ENCODE measurements around the gene PACS2.

DNA sequence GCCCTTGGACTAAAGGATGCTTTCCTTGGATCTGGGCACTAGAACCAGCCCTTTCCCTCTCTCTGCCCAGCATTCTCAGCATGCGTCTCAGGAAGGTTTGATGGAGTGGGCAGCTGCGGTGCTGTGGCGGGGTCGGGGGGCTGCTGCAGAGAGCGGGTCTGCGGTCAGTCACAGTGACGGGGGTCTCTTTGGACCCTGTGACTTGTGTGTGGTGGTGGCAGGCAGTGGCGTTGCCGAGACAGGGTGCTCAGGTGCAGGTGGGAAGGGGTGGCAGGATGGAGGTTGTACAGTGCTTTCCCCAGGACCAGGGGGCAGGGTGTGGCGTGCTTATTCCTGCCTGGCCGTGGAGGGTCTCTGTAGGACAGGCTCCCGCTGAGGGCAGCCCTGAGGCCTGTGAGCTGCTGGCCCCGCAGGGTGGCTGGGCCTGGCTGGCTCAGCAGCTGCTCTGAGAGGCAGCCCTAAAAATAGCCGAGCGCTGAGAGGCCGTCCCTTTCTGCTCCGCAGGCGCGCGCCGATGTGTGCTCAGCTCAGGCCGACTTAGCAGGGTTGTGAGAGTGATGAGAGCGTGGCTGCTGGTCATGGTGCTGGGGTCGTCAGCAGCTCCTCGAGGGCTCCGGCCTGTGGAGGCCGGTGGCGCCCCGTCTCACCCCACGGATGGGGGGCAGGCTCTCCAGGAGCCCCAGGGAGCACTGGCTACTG lies 9.7 kb downstream of the PACS2 start:
- TF ChIP-seq ZNF121 (CRISPR knock-in tag; IDR thresholded peaks at IDR 0.05) (no peak), NFATC4 (CRISPR knock-in tag; IDR thresholded peaks at IDR 0.05) (no peak), FOXK1 (CRISPR knock-in tag; IDR thresholded peaks at IDR 0.05) (no peak)
